ENCODE measurements around the gene PCDHGA4.

DNA sequence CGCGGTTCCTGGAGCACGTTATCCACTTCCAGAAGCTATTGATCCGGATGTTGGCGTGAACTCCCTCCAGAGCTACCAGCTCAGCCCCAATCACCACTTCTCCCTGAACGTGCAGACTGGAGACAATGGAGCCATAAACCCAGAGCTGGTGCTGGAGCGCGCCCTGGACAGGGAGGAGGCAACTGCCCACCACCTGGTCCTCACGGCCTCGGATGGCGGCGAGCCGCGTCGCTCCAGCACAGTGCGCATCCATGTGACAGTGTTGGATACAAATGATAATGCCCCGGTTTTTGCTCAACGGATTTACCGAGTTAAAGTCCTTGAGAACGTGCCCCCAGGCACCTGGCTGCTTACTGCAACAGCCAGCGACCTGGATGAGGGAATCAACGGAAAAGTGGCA, 48.6 kb downstream of the PCDHGA4 start:
- TF ChIP-seq, protein P1, sequence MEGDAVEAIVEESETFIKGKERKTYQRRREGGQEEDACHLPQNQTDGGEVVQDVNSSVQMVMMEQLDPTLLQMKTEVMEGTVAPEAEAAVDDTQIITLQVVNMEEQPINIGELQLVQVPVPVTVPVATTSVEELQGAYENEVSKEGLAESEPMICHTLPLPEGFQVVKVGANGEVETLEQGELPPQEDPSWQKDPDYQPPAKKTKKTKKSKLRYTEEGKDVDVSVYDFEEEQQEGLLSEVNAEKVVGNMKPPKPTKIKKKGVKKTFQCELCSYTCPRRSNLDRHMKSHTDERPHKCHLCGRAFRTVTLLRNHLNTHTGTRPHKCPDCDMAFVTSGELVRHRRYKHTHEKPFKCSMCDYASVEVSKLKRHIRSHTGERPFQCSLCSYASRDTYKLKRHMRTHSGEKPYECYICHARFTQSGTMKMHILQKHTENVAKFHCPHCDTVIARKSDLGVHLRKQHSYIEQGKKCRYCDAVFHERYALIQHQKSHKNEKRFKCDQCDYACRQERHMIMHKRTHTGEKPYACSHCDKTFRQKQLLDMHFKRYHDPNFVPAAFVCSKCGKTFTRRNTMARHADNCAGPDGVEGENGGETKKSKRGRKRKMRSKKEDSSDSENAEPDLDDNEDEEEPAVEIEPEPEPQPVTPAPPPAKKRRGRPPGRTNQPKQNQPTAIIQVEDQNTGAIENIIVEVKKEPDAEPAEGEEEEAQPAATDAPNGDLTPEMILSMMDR (IDR thresholded peaks at IDR 0.05) = no peak
- TF ChIP-seq POLR2A (IDR thresholded peaks at IDR 0.05) = no peak

All from adrenal gland (tissue), 5 donors.